ENCODE data around the gene ATP1A1.

DNA sequence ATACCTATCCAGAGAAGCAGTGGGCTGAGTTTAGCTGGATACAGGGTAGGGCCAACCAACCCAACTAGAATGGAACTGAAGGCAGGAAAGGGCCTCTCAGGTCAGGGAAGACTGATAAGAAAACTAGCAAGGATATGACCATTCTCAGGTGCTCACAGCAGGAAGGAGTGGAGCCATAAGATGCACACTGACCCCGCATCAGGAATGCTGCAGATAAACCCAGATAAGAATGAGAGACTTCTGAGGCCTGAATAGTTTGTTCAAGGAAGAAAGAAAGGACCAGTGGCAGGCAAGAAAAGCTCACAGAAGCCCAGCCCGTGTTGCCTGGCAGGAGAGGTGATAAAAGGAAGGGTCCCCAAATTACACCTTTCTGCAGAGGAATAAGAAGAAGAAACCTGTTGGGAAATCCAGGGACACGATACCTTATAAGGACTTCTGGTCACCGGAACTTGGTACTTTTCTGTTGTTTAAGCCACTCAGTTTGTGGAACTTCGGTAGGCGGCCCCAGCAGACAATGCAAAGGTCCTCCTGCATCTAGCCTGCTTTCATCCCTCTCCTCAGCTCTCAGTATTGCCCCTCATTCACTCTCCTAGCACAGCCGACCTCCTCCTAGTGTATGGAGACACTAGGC, 58.9 kb downstream of the ATP1A1 start:
- TF ChIP-seq ZNF114 (CRISPR knock-in tag; IDR thresholded peaks at IDR 0.05) (no peak), CTCF (conservative IDR thresholded peaks at IDR 0.05; ENCODE audit: low read depth in 2 of 2) (no peak), POLR2AphosphoS5 (IDR thresholded peaks at IDR 0.05; ENCODE audit: low read depth) (no peak), EZH2 (IDR thresholded peaks at IDR 0.05; ENCODE audit: low read depth, unreplicated experiment) (no peak), REST (IDR thresholded peaks at IDR 0.05; ENCODE audit: unreplicated experiment) (no peak), ZNF331 (CRISPR knock-in tag; IDR thresholded peaks at IDR 0.05; ENCODE audit: low read depth) (no peak), EZH2phosphoT487 (IDR thresholded peaks at IDR 0.05; ENCODE audit: unreplicated experiment) (no peak)
